HG03571 (cell line): ENCODE results near the gene CRYBB2.
"Not testable (repeated sequence)": the region's sequence is repeated elsewhere in the genome, so short reads cannot be mapped to it uniquely, and the experiment has no call there.

Experiments
- ATAC-seq: cut with Tn5 transposase; IDR thresholded peaks from one replicate; pipeline ENCODE4 v1.9.1; 2021; ENCODE audit not compliant: unreplicated experiment

CRYBB2 gene

DNA sequence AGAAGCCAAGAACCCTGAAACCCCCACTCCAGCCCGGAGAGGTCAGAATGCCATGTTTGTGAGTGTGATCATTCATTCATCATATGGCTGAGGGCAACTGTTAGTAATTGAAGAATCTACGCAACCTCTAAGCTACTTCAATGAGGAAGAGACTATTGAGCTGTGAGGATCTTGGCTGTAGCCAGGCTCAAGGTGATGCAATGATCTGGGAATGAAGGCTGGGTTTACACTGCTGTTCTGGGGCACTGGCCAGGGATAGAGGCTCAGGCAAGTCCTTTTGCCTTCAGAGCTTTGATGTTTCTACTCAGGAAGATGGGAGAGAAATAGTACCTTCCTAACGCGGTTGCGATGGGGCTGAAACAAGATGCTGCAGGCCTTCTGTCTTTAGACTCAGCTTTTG lies 12.9 kb downstream of the CRYBB2 start:
- no peak for ATAC-seq

DNA sequence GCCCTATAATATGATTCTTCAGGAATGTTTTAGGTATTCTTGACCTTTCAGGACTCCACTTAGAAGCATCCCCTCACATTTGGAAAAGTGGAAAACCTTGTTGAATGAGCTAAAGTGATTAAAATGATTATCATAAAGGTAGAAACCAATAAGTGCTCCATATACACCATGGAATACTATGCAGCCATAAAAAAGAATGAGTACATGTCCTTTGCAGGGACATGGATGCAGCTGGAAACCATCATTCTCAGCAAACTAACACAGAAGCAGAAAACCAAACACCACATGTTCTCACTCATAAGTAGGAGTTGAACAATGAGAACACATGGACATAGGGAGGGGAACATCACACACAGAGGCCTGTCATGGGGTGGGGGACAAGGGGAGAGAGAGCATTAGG lies 14.3 kb downstream of the CRYBB2 start:
- ATAC-seq: not testable (repeated sequence)

- peak; percentile 66 for ATAC-seq
Observed at GRCh38 chr22:25235547-25236290, 16.3 kb downstream of the CRYBB2 start.

- no peak for ATAC-seq
Observed at GRCh38 chr22:25236417-25236816, 17.0 kb downstream of the CRYBB2 start.

- no peak for ATAC-seq
Observed at GRCh38 chr22:25237503-25237902, 18.1 kb downstream of the CRYBB2 start.

- not testable (repeated sequence) for ATAC-seq
Observed at GRCh38 chr22:25238058-25238457, 18.6 kb downstream of the CRYBB2 start.

GRCh38 chr22:25255169-25255568 lies 35.7 kb downstream of the CRYBB2 start:
- ATAC-seq: not testable (repeated sequence)

DNA sequence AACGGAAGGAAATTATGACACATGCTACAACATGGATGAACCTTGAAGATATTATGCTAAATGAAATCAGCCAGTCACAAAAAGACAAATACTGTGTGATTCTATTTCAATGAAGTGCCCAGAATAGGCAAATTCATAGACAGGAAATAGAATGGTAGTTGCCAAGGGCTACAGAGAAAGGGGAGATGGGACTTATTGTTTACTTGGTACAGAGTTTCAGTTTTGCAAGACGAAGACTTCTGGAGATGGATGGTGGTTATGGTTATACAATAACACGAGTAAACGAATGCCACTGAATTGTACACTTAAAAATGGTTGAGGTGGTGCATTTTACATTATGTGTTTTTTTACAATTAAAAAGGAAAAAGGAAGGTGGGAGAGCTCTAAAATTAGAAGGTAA lies 48.1 kb downstream of the CRYBB2 start:
- ATAC-seq: not testable (repeated sequence)

- ATAC-seq: not testable (repeated sequence)
Observed at GRCh38 chr22:25268902-25269301, 49.5 kb downstream of the CRYBB2 start.

DNA sequence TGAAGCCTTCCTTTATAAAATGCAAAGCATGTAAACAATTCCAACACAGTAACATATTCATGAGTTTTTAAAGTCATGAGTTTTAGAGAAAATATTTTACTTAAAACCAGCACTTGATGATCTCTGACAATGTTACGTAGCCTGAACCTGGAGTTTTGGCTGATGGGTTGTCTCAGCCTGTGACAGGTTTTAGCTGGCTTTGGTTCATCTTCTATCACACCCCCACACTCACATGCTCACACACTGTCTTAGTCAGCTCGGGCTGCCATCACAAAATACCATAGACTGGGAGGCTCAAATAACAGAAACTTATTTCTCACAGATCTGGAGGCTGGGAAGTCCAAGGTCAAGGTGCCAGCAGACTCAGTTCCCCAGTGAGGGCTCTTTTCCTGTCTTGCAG lies 50.6 kb downstream of the CRYBB2 start:
- not testable (repeated sequence) for ATAC-seq

DNA sequence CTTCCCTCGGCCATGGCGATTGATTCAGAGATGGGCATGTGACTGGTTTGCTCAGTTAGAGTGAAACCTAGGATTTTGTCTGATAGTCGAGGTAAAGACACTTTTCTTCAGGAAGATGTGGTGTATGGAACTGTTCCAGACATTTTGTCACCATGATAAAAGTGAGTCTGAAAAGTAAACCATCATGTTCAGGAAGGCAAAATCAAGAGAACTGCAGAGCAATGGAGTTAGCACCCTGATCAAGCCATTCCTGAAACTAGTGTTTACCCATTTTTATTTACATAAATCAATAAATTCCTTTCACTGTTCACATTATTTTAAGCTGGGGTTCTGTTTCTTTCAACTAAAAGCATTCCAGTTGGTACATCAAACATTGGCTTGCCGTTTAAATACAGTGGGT lies 53.8 kb downstream of the CRYBB2 start:
- not testable (repeated sequence) for ATAC-seq

DNA sequence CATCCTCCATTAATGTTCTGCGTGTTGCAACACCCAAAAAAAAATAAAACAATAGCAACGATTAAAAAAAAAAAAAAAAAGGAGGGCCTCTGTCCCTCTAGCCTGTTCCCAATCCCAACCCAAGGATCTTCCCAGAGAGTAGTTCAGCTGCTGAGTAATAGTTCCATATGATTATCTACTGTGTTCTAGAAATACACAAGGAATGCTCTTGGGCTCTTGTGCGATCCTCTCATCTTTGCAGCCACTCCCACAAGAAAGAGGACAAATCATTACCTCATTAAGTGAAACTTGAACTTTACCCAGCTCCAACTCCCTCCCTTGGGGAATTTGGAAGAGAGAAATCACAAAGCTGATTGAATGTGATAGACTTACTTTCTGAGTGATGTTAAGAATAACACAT lies 54.5 kb downstream of the CRYBB2 start:
- not testable (repeated sequence) for ATAC-seq

GRCh38 chr22:25280118-25280517 lies 60.7 kb downstream of the CRYBB2 start:
- ATAC-seq: not testable (repeated sequence)
